GM21447 (cell line): ENCODE results near the gene PVRIG.
A peak's percentile ranks its signal among the peaks of the same experiment; 100 is the strongest.
"Not testable (repeated sequence)": the region's sequence is repeated elsewhere in the genome, so short reads cannot be mapped to it uniquely, and the experiment has no call there.

Experiments used
- ATAC-seq: cut with Tn5 transposase; IDR thresholded peaks from one replicate; pipeline ENCODE4 v1.9.1; 2021; ENCODE audit not compliant: unreplicated experiment

Gene PVRIG

GRCh38 chr7:100219801-100220585, at the start of gene PVRIG:
TSS of gene PVRIG (plus strand) at chr7:100219949. CDS start at chr7:100219971, 22 bp downstream.
- not testable (repeated sequence) for ATAC-seq

GRCh38 chr7:100170101-100170897, 49.5 kb upstream of the PVRIG start:
- ATAC-seq, result no peak

GRCh38 chr7:100171087-100171681, 48.6 kb upstream of the PVRIG start:
- no peak for ATAC-seq

- ATAC-seq, result no peak
Observed at GRCh38 chr7:100171840-100172239, 47.9 kb upstream of the PVRIG start.

GRCh38 chr7:100173806-100174495, 45.8 kb upstream of the PVRIG start:
- ATAC-seq, result no peak

- no peak for ATAC-seq
Observed at GRCh38 chr7:100174582-100174981, 45.2 kb upstream of the PVRIG start.

- no peak for ATAC-seq
Observed at GRCh38 chr7:100175296-100175935, 44.3 kb upstream of the PVRIG start.

- no peak for ATAC-seq
Observed at GRCh38 chr7:100176096-100177044, 43.4 kb upstream of the PVRIG start.

GRCh38 chr7:100177045-100178001, 42.4 kb upstream of the PVRIG start, which contains the start of the genes GPC2 and STAG3:
TSS of gene GPC2 (minus strand) at chr7:100177381. CDS start at chr7:100177199, 182 bp downstream.
TSS of gene STAG3 (plus strand) at chr7:100177918. CDS start at chr7:100180557, 2,639 bp downstream.
- ATAC-seq, result peak; percentile 92

GRCh38 chr7:100180084-100180483, 39.7 kb upstream of the PVRIG start:
- ATAC-seq, result not testable (repeated sequence)

GRCh38 chr7:100182616-100183015, 37.1 kb upstream of the PVRIG start:
- not testable (repeated sequence) for ATAC-seq

- not testable (repeated sequence) for ATAC-seq
Observed at GRCh38 chr7:100183090-100183489, 36.7 kb upstream of the PVRIG start.

- ATAC-seq, result no peak
Observed at GRCh38 chr7:100185726-100186125, 34.0 kb upstream of the PVRIG start.

GRCh38 chr7:100189061-100189460, 30.7 kb upstream of the PVRIG start:
- no peak for ATAC-seq

GRCh38 chr7:100190048-100190711, 29.6 kb upstream of the PVRIG start:
- no peak for ATAC-seq

GRCh38 chr7:100191775-100192174, 28.0 kb upstream of the PVRIG start:
- ATAC-seq, result no peak

GRCh38 chr7:100192281-100192862, 27.4 kb upstream of the PVRIG start:
- not testable (repeated sequence) for ATAC-seq
